NOMO-1 treated with dmso at 0.1 percent for 144 hours (cell line): Measurements from ENCODE around the gene CBX5.
"Not testable (repeated sequence)": the region's sequence is repeated elsewhere in the genome, so short reads cannot be mapped to it uniquely, and the experiment has no call there.

ENCODE experiments used
- DNase-seq: peaks from one replicate; lab custom pipeline; 2025; ENCODE audit not compliant: unreplicated experiment; lab: John Stamatoyannopoulos, UW

CBX5 gene

DNA sequence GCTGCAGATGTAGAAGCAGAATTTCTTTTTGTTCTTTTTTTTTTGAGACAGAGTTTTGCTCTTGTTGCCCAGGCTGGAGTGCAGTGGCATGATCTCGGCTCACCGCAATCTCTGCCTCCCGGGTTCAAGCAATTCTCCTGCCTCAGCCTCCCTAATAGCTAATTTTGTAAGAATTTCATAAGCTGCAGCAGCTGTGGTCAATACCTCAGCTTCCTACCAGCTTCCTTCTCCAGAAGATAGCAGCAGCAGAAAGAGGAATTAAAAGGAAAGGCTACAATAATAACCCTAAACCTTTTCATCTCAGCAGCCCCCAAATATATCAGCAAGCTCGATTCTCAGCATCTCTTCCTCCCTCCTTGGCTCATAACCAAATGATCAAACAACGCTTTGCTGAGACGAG lies 52.0 kb downstream of the CBX5 start:
- not testable (repeated sequence) for DNase-seq

DNA sequence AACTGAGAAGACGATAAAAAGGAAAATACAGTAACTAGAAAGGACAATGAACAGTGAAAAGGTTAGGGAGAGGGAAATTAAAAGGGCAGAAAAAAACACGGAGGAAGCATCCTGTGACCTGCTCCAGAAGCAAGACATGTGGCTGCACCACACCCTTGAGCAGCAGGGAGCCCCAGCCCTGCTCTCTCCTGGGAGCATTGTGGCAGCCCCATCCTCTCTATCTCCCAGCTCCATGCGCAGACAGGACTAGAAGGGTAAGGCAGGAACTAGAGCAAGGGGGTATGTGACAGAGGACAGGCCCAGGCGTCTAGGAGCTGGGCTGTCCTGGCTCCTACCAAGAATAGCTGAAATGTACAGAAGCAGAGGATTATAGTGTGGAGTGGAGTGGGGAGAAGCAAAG lies 52.5 kb downstream of the CBX5 start:
- DNase-seq, result no peak

DNA sequence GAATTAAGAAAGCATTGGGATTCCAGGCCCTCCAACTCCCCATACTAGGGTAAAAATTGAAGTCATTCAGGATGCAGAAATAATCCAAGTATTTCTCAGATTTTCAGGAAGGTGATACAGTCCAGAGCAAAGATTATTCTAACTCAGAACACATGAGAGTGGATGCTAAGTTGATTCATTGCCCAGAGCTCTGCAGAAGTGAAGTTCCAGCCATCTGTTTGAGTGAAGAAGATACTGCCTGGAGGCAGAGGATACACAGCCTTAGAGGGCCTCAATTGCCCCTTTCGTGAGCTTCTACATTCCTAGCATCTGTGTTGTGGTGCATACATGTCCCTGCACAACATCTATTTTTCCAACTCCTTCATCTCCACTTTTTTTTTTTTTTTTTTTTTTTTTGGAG lies 54.3 kb downstream of the CBX5 start:
- DNase-seq, result no peak

DNA sequence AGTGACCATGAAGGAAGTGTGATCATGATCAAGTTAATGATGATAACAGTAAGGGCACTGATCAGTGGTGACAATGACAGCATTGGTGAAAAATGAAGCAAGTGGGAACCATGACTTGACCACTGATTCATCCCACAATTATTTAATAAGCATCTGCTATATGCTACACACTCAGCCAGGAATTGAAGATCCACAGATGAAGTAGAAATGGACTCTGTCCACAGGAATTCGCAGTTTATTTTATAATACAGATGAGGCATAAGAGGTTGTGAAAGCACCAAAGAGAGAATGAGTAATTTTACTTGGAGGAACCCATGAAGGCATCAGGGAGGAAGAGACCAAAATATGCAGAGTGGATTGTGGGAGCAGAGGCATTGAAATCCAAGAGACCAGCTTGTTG lies 57.3 kb downstream of the CBX5 start:
- no peak for DNase-seq

DNA sequence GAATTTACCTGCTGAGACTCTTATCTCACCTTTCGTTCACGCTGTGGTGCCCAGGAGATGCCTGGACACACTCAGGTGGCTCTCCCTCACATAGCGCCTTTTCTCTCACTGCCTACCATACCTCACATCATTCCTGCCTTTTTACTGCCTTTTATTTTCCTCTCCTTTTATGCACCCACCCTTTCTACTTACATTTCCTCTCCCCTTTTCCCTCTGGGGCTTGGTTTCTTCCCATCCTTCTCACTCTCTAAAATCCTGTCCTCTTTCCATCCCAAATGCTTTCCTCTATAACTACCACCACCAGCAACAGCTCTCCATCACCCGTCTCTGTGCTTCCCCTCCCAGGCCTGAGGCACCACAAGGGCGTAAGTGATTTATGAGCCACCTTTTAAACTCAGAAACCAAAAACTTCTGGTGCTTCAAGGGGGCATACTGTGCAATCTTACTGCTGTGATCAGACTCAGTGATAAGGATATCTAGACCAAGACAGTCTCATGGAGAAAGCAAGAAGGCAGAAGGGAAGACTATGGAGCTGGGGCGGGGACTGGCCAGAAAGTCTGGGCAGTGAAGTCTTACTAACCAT lies 58.4 kb downstream of the CBX5 start:
- DNase-seq, result no peak

DNA sequence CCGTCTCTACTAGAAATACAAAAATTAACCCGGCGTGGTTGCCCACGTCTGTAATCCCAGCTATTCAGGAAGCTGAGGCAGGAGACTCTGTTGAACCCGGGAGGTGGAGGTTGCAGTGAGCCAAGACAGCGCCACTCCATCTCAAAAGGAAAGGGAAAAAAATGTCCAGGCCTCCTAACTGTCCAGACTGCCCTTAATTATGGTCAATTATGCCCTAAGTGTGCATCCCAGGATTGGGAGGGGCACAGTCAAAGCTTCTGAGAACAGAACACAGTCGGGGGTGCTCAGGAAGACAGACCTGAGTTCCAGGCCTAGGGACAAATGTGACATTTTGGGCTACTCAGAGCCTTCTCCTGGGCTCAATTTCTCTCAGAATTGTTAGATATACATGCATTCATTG lies 59.4 kb downstream of the CBX5 start:
- DNase-seq, result no peak

DNA sequence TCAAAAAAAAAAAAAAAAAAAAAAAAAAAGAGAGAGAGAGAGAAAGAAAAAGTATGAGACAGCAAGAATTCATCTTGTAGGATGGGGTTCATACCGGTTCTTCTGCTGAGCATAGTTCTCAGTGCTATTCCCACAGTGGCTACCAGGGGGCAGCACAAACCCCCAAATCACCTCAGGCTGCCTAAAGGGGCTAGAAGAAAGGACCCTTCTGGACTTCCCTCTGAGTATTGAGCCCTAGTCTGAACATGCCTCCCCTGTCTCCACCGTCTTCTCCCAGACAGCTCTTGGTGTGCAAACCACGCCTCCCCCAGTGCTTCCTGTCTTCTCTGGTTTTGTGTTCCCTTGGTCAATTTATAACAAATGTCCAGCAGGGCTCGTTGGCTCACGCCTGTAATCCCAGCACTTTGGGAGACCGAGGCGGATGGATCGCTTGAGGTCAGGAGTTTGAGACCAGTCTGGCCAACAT lies 59.8 kb downstream of the CBX5 start:
- peak; percentile 47 for DNase-seq

DNA sequence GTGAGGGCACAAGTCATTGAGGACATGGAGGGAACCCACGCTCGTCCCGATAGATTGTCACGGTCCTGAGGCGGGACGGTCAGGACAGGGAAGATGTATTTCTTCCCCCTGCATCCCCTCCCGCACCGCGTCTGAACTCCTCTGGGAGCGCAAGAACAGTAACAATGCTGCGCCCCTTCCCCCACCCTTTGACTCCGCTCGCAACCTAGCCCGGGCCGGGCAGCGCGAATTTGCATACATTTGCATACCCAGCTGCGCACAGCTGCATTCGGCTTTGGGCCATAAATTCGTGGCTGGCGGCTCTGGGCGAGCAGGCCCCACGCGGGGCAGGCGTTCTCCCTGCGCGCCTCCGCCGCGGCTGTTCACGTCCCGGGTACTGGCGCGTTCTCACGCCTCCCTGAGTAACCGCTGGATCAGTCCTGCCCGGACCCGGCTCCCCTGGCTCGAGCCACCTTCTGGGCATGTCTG lies 62.1 kb downstream of the CBX5 start:
- DNase-seq, result no peak

DNA sequence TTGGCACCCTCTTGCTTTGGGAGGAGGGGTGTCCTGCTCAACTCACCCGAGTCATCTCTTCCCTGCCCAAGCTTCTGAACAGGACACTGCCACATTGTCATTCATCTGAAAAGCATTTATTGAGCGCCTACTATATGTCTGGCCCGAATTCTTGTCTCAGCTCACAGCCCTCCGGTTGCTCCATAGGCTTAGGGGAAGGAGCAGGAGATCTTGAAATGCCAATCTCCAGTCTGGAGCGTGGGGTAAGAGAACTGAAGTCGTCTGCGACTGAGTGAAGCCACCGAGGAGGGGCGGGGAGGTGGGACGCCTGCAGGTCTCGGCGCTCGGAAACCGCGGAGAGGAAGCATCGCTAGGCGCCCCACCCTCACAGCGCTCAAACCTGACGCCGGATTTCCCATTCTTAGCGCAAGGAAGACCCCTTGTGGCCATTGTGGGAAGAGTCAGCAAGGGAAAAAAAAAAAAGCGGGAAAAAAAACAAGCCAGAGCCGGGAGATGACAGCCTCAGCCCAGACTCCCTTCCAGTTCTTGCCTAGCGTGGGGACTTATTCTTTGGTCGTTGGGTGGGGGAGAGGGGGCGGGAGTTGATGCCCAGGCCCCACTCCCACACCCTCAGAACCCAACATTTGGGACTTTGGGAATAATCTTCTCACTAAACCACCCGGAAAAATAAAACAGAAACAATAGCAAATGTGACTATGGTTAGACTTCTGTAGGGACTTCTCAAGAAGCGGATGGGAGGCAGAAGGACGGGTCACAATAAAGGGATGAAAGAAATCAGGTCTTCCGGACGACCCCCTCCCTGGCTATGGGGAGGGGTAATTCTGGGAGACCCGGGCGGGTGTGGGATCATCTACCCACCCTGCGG lies 62.9 kb downstream of the CBX5 start:
- peak; percentile 89 for DNase-seq

DNA sequence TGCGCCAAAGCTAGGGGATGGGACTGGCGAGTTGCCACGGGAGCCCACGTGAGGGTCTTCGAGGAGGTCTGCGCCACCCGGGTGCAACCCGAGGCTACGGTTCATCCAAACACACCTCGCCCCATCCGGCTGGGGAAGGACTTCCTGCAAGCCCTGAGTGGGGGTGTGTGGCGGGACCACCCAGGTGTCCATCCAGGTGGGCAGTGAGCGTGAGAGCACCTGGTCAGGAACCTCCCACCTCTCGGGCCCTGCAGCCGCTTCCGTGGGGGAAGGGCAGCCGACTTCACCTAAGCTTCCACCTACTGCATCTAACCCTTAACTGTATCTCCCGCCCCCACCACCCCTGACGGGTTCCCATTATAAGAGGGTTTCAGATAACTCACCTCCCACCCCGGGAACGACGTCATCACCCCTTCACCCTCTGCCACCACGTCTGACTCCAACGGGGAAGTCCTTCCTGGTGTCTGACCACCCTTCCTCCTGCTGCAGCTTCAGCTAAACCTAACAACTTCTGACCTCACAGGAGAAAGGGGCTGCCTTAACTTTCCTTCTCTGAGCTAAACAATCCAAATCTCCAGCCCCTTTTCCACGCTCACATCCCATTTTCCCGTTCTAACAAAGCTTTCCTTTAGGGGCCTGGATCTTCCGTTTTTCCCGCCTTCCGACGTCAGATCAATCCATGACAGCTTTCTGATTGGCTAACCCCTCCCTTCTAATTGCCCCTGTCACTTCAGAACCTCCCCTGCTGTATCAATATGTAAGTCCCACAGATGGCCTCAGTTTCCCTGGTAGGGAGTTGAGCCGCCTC lies 63.7 kb downstream of the CBX5 start:
- DNase-seq, result no peak

DNA sequence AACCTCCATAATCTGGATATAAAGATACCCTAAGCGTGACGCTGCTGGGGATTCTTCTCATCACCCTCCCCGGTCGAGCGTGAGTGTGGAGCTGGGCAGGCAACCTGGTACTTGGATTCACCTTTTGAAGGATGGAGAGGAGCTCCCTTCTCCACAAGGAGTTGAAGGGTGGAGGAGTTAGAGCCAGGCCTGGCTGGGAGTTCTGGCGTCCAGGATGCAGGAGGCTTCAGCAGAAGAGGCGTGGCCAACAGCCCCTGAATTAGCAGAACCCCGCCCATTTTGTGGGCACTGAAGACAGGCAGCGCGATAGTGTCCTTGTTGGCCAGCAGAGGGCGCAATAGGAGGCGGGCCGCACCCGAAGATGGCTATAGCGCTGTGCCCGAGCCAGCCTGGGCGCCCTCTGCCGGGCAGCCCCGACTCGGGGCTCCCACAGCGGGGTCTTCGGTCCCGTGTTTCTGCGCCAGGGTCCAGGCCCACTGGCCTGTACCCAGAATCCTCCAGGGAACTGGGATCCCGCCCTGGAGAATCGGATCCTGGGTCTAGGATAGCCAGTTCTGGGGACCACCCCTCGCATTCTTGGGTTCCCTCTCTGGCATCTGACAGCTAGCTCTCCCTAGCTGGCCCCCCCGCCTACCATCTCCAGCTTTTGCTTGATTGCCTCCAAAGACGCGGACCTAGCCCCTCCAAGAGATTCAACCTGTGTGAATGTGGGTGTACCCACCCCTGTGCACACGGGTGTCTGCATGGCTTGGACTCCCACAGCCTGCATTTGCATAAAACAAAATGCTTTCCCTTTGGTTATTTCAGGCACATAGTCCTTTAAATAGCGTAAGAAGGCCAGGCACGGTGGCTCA lies 65.1 kb downstream of the CBX5 start:
- peak; percentile 85 for DNase-seq

DNA sequence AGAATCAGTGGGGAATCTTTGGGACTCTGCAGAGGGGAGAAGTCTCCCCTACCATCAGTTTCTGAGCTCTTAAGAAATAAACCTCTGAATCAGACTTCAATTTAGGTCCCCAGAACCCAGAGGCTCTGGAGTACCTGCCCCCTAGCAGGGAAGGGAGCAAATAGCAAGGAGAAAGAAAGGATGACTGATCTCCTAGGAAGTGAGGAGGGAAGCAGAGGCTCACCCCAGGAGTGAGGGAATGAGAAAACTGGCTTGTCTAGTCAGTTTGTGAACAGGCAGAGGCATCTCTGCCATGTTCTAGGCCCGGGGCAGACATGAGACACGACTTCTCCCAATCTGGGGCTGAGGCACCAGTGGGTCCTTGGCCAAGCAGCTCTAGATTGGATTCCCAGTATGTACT lies 66.8 kb downstream of the CBX5 start:
- DNase-seq, result no peak

DNA sequence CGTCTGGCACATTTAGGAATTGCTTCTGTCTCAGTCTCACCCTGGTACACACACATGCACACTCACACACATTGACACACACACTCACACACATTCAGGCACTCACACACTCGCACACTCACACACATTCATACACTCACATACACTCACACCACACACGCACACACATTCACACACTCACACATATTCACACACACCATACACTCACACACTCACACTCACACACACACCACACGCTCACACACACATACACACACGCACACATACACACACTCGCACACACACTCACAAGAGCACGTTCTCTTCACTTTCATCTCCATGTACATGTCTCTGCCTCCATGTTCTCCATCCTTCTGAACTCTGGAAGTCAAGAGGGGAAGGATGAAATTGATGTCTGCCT lies 68.0 kb downstream of the CBX5 start:
- no peak for DNase-seq

DNA sequence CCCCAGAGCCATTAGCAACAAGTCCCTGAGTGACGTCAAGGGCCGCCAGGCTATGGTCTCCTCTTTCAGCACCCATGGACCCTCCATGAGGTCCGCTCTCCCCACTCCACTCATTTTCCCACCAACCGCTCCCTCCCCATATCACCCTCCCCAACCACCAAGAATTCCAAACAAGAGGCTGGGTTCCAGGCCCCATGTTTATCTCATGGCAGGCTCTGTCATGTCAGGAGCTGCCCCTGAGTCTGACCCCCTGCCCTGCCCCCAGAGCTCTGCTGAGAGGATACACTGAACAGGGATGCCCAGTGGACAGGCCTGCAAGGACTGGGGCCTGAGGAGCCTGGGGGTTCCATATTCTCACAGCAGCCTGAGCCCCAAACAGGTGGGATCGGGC lies 69.5 kb downstream of the CBX5 start:
- no peak for DNase-seq

DNA sequence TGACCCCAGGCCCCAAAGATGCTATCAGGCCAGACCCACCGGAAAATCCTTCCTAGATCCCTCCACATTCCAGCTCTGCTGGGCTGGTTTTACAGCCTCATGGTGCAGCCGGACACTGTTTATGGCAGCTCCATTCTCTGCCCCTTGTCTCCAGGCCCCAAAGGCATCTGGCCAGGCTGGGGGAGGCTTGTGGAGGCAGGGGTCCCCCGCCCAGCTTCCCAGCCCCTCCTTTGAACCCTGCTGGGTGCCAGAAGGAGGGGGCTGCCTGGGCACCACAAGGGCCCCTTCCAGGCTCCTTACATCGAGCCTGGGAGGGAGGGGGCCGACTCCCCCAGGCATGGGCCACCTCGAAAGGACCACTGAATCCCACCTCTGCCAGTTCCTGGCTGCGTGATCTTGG lies 71.3 kb downstream of the CBX5 start:
- no peak for DNase-seq

DNA sequence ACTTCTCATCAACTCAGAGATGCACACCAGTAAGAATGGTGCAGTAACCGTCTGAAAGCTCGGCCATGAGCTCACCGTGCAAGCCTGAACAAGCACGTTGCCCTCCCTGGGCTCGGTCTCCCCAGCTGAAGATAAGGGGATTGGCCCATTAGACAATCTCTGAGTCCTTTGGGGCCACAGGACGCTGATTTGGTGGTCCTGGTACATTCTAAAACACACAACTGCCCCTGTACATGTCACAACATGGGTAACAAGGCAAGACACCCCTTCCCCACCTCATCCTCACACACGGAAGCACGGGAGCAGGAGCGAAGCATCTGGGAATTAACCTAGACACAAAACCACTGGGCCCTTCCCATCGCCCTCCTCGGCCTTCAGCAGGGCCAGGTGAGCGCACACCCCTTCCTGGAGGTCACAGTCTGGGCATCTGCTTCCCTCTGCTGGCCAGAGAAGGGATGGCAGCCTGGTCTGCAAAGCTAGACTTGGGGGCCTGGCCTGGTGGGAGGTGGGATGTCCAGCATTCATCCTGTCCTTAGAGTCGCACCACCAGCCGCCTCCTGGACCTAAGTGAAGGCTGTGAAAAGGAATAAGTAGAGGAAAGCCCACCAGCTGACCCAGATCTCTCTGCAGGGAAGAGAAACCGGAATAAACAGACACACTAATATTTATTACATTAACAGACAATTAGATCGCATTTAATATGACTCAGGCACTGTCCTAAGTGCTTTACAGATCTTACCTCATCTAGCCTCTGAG lies 72.2 kb downstream of the CBX5 start:
- peak; percentile 42 for DNase-seq

DNA sequence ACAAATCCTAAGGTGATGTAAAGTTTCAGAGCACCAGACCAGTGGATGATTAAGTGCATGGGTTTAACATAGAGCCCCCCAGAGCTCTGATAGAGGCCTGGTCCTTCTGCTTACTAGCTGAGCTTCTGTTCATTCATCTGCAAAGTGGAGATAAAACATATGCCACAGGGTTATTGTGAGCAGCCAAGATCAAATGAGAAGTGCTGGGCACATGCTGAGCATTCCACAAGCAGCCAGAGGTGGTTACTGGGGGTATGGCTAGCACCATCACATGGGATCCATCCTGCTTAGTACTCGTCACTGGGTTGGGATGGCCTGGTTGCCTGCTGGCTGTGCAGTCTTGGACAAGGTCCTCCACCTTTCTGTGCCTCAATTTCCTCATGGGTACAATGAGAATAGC lies 73.1 kb downstream of the CBX5 start:
- no peak for DNase-seq

DNA sequence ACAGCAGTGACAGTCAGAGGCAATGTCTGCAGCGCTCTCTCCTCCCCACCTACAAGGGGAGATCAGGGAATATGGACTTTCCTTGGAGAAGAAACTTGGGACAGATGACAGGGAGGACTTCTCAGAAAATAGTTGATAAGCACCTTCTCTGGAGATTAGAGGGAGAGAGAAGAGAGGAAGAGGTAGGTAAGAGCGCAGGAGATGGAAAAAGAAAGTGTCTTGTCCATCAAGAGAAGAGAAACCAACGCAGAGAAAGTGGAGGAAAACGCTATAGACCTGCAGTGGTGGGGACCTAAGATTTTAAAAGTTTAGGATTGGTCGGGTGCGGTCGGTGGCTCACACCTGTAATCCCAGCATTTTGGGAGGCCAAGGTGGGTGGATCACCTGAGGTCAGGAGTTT lies 75.6 kb downstream of the CBX5 start:
- no peak for DNase-seq

DNA sequence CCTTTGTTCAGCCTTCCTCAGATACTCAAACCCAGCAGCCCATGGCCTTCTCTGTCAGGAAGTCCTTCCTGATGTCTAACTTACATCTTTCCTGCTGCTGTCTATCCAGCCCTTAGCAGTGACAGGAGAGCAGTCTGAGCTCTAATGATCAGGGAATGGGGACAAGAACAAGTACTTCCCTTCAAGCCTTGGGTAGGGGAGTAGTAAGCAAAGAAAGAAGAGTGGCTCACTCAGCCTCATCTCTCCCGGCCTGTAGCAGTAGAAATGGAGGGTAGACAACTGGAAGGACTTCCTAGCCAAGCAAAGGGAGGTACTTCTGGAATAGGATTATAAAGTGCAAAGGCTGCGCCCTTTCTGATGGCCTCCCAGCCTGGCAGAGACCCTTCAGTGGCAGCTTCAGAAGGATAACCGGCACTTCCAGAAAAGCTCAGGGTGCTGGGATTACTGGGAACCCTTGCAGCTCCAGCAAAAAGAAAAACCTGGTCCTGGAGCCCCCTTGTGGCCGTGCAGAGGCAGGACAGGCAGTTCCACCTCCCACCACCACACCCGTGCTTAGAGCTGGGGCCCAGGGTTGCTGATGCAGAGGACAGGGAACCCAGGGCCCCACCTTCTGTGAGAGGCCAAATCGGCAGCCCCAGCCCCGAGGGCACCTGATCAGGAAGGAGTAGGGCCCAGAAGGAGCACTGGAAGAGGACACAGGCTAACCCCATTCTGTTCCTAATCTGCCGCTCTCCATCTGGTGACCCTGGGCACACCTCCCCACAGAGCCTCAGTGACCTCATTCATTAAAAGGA lies 78.7 kb downstream of the CBX5 start:
- peak; percentile 27 for DNase-seq
